Measurements from ENCODE around the gene CXADR.
"Not testable (repeated sequence)": the region's sequence is repeated elsewhere in the genome, so short reads cannot be mapped to it uniquely, and the experiment has no call there.

The CXADR gene

DNA sequence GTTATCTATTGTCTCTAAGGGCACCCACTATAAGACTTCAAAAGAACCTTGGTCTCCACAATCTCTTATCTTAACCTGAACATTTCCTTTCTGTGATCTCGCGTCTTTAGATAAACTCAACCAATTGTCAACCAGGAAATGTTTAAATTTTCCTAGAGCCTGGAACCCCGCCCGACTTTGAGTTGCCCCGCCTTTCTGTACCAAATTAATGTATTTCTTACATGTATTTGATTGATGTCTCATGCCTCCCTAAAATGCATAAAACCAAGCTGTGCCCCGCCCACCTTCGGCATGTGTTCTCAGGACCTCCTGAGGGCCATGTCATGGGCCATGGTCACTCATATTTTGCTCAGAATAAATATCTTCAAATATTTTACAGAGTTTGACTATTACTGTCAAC, 5.9 kb upstream of the CXADR start:
- no peak for FAIRE-seq

DNA sequence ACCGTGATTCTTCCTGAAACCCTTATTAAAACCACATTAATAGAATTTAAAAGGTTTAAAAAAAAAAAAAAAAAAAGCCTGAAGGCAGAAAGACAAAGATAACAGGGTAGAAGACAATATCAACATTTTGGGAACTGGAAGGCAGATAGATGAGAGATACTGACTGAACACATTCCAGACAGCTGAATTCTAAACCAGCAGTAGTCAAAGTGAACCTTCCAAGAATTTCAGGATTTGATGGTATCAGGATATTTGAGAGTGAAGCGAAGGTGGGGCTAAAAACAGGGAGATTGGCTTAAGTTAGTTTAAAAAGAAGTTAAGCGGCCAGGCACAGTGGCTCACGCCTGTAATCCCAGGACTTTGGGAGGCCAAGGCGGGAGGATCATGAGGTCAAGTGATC, 5.3 kb upstream of the CXADR start:
- FAIRE-seq, result no peak

DNA sequence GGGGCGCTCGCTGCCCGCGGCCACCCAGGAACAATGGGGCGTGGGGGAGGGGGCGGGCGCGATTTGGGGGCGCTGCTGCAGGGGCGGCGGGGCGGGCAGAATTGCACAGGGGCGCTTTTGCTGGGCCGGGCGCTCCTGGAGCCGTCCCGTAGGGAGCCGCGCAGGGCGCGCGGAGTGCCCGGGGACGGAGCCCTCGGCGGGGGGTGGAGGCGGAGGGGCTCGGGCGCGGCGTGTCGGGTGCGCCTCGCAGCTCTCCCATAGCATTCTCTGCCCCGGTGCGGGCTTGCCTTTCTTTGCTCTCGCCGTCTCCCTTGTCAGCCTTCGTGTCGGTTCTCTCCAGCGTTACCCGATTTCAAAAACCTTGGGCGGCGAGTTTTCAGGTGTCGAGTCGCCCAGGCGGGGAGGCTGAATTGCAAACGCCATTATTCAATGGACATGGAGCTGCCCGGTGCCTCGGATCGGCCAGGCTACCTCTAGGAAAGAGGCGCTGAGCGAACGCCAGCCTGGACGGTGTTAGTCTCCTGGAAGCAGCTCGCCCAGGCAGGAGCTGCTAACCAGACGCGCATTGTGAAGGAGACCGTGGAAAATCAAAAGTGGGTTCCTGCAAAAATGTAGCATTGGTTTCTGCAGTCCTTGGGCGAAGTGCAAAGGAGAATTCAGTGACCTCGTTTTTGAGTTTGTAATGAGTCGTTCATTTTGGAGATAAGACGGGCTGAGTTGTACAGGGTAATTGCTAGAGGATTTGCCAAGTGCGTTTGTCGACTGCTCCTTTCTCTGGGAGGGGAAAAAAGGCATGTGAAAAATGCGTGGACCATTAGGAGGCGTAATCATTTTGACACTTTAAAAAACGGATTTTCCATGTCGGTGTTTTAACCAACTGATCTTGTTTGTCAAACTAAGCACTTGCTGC, 626 bp downstream of the CXADR start:
- no peak for FAIRE-seq

DNA sequence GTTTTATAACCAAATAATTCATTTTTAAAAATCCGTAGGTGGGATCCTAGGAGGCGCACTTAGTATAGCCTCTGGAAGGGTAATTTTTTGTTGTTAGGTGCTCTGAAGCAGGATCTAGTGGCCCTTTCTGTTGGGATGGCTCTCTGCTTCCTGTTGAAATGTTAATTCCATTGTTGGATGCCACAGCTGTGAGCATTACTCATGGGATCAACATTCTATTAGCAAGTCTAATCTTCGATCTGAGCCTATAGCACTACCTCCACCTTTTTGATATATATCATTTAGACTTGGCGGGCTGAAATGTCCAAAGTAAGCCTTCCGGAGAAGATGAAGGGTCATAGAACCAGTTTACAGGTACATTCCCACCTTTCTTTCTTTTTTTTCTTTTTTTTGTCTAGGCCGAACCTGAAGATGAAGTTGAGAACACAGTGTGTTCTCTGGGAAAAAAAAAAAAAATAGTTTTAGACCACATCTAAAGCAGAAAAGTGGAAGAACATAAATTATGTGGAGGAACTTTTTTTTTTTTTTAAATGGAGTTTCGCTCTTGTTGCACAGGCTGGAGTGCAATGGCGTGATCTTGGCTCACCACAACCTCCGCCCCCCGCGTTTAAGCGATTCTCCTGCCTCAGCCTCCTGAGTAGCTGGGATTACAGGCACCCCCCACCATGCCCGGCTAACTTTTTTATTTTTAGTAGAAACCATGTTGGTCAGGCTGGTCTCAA, 1.4 kb downstream of the CXADR start:
- FAIRE-seq, result no peak

DNA sequence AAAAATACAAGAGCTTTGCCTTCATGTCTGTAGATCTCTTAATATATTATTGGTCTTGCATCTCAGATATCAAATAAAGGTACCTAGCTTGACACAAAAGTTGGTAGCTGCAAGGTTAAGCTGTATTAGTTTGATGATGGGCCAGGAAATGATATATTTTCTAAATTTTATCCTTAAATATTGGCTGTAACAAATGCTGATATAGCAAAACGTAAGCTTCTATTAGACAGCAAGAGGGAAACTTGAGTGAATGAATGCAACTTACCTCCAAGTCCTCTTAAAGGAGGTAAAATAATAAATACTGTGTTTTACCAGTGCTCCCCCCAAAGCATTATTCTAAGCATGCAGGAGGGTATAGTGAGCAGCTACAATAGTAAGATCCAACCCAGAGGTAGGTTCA, 4.2 kb downstream of the CXADR start:
- FAIRE-seq, result not testable (repeated sequence)

DNA sequence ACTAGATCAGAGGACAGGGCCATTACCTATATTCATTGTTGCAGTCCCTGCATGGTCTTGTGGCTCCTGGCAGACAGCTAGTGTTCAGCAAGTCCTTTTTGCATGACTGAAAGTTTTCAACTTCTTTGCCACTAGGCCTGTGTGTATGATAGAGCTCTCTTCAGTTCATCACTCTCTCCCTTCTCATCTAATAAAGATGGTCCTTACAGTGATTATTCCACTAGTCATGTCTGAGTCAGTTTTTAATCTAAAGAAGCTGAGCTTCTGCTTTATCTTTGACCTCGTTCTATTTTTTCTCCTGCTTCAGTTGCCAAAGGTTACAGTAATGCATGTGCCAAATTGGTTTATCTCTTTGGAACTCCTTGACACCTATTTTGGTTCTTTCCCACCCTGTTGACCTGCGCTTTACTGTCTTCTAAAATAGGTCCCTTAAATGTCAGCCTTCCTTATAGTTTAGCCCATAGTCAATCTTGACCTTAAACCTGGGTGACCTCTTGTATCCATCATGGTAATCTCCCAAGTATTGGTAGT, 6.4 kb downstream of the CXADR start:
- FAIRE-seq, result no peak

DNA sequence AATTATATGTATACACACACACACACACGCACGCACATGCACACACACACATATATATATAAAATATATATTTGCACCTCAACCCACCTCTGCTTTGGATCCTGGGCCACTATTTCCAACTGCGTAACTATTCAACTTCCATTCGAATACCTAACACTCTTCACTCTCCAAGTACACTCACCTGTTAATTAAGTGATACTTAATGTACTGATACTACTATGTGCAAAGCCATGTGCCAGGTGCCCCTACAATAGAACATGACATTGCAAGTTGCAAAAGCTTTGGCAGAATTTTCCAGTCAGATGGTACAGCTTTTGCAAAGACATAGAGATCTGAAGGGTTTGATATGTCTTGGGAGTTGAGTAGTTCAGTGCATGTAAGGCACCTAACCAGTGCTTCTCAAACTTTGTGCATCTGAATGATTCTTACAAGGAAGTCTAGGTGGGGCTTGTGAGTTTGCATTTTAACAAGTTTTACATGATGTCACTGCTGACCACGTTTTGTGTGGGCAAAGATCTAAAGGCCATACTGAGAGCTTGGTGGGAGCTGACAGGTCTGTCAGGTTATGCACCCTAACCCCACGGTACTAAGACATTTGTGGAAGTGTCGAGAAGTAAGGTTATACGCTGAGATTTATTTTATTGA, 7.2 kb downstream of the CXADR start:
- FAIRE-seq, result no peak

DNA sequence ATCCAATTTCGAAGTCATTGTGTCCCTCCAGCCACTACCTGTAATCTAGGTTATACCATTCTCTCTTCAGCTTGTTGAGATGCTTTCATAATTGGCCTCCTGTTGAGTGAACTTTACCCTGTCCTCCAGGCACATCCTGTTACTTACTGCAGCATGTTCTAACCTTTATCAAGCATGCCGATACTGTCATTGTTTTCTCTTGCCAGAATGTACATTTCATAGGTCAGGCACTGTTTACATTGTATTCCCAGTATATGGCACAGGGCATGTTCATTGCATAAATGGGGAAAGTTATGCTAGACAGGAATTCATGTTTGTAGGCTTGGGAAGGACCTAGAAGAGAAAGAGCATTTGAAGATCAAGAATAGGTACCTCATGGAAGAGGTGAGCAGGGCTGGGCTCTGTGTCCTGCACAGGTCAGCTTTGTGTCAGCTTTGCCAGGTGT, 10.2 kb downstream of the CXADR start:
- FAIRE-seq, result peak; percentile 45

DNA sequence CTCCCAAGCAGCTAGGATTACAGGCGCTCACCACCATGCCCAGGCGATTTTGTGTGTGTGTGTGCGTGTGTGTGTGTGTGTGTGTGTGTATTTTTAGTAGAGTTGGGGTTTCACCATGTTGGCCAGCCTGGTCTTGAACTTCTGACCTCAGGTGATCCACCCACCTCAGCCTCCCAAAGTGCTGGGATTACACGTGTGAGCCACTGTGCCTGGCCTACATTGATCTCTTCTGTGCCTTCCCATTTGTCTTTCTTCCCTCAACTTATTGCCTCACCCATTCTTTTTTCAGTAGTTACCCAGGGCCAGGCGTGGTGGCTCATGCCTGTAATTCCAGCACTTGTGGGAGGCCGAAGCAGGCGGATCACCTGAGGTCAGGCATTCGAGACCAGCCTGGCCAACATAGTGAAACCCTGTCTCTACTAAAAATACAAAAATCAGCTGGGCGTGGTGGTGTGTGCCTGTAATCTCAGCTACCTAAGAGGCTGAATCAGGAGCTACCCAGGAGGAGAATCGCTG, 11.2 kb downstream of the CXADR start:
- not testable (repeated sequence) for FAIRE-seq

DNA sequence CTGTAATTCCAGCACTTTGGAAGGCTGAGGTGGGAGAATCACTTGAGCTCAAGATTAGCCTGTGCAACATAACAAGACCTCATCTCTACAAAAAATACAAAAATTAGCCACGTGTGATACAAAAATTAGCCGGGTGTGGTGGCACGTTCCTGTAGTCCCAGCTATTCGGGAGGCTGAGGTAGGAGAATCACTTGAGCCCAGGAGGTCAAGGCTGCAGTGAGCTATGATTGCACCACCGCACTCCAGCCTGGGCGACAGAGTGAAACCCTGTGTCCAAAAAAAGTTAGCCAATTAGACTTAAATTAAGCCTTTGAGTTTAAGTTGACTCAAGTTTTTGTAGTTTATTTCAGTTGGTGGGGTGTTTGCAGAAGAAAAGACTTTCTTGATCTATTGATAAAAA, 11.8 kb downstream of the CXADR start:
- FAIRE-seq, result no peak

DNA sequence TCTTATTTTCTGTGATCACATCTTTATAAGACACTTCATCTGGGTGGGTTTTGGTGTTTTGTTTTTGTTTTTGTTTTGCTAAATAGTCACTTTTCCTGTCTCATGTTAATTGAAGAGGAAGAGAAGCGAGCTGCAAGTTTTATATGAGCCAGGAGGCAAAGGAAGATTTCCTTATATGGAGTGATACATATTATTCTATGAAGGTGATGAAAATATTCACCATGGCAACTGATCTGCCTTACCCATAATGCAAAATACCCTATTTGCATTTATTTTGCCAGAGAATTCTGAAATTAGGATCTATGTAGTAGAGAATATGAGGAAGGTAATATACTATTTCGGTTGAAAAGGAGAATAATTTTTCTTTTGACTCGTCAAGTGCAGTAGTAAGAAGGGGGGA, 13.9 kb downstream of the CXADR start:
- FAIRE-seq, result no peak

DNA sequence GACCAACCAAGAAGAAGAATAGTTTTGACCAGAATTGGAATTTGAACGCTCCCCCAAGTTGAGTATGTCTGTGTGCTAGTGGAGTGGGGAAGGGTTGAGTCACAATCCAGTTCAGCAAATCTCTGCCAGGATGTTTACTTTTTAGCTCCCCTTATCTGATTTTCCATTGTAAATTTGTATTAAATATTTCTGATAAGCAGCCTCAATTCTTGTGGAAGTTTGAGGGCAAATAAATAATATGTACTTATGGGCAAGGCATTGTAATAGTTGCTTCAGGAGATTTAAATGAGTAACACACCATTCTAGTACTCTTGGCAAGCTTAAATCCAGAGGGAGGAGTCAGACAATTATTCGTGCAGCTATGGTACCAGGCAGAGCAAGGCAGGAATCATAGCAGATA, 14.4 kb downstream of the CXADR start:
- FAIRE-seq, result no peak

DNA sequence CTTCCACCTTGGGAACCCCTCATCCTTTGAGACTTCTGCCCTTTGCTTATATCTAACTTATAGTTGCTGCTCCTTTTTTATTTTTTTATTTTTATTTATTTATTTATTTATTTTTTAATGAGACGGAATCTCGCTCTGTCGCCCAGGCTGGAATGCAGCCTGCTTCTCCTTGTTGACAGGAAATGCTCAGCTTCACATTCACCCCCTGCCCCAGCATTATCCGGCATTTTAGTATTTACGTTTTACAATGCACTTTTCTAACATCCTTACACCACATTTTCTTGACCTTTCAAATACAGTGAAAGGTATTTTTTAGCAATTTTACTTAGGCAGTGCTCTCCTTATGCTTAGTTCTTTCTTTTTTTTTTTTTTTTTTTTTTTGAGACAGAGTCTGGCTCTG, 14.9 kb downstream of the CXADR start:
- no peak for FAIRE-seq

DNA sequence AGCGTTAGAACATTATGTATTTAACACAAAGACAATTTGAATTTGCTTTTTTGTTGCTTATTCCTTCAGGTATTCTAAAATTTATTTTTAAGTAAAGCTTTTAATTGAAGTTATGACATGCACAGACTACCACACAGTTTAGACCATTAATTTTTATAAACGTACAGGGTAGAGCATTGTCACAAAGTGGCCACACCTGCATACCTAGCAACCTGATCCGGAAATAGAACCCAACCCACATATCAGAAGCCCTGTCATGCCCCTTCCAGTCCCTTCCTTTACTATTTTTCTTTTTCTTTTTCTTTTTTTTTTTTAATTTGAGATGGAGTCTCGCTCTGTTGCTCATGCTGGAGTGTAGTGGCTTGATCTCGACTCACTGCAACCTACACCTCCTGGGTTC, 16.8 kb downstream of the CXADR start:
- FAIRE-seq, result no peak

DNA sequence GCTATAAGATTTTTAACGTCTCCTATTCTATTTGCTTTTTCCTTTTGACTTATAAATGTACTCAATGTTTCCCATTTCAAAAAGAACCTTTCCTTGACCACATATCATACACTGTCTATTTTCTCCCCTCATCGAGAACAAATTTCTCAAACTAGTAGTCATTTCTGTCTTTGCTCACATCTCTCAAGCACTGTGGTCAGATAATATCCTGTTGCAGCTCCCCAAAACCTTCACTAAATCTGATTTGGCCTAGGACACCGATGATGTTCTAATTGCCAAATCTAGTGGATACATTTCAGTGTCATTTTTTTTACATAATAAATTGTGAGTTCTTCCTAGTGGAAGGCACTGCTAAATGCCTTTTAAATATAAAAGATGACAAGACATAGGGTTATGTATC, 19.4 kb downstream of the CXADR start:
- no peak for FAIRE-seq

DNA sequence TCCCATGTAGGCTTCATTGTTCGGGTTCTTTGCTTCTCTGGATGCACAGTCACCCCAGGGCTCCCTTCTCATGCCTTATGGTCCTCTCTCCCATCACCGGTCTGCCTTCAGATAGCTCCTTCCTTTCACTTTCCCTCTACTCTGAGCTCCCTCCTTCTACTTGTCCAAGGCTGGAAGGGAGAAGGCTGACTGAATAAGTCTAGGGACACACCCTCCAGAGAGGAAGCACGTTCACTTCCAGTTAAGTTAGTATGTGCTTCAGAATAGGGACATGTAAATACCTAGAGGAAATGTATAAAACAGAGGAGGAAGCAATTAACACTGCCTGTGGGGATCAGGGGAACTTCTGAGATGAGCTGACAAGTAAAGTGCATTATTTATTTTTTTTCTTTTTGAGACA, 23.5 kb downstream of the CXADR start:
- no peak for FAIRE-seq

DNA sequence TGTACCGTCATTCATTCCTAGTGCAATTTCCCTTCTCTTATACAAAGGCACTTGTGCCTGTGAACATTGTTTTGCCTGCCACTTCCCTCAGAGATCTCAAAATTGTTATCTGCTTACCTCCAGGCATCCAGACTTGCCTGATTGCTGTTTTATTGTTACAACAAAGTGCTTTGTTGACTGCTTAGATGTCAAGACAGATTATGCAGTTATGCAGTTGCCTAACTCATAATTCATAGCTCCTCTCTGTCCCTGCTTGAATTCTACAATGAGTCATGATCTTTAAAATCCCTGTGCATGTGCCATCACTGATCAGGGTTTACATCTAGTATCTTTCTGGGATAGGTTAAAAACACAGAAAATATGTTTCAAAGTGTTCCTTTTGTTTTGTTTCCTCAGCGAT, 24.5 kb downstream of the CXADR start:
- FAIRE-seq, result no peak

DNA sequence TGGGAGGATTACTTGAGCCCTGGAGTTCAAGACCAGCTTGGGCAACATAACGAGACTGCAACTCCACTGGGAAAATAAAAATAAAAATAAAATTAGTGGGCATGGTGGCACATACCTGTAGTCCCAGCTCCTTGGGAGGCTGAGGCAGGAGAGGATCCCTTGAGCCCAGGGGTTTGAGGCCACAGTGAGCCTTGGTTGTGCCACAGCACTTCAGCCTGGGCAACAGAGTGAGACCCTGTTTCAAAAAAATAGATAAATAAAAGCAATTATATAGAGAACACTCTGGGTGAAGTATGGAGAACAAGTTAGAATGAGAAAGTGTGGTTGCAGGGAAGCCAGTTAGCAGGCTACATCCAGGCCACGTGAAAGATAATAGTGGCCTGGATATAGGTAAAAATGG, 25.7 kb downstream of the CXADR start:
- no peak for FAIRE-seq

DNA sequence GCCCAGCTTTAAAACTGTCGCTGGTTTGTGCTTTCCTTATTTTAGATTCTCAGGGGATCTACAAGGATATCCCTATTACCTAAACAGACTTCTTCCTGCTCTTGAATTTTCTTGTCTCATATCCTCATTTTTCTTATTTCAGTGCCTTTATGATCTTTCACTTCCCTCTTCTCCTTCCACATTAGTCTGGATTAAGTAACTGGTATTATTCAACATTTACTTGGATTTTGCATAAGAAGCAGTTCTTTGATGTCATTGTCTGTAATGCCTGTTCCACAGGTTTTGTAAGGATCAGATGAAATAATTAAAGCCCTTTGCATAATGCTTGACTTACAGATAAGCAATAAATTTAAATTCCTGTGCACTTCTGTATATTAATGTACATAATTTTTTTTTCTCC, 26.5 kb downstream of the CXADR start:
- no peak for FAIRE-seq

DNA sequence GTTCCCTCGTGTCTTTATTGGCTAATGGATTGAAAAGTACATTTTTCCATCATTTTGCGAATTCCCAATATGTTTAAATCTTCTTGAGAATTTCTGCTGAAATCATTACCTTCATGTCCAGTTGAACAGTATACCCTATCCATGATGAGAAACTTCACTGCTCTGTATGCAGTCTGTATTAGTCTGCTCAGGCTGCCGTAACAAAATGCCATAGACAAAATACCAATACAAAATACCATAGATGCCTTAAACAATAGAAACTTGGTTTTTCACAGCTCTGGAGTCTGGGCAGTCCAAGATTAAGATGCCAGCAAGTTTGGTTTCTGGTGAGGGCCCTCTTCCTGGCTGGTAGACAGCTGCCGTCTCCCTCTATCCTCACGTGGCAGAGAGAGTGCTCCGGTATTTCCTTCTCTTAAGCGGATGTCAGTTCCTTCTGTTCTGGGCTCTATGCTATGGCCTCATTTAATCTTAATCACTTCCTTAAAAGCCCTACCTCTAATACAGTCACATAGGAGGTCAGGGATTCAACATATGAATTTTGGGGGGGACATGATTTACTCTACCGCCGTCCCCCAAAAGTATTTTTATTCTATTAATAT, 27.0 kb downstream of the CXADR start:
- FAIRE-seq, result no peak

DNA sequence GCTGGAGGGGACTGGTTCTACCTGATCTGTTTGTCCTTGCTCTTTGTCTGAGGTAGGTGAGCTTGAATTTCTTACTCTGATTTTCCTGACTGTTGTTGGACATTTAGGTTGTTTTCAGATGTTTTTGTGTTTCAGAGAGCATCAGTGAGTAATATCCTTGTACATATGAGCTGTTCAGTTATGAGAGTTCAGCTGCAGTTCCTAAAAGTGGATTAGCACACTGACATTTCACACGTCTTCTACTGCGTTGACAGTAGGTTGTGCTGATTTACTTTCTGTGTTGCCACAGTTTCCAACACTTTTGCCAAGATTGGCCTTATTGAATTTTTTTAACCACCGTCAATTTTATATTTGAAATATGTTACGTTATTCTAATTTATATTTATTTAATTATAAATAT, 27.7 kb downstream of the CXADR start:
- FAIRE-seq, result no peak

DNA sequence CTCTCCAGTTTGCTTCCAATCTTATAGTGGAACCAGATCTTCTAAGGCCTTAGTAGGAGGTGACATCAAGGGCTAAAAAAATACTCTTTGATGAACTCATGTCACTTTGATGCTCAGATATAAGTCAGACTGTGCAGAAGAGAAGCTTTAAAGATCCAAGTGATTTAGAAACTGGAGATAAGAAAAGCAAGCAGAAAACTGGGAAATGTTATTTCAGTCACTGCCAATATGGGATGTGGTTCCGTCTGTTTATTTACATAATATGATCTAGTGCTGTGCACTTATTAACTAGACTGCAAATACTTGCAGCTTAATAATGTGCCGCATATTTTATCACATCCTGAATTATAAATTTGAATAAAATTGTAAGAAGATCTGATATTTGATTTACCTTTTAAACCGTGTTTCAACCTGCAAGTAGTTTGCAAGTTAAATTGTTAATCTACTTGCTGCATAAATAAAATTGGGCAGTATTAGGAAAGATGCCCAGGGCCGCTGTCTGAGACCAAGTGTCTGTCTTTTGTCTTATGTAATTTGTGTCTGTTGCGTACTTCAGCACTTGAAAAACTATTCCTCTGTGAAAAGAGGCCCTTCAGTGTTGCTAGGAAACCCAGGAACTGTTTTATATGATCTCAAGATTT, 29.6 kb downstream of the CXADR start:
- FAIRE-seq, result no peak
